Neural progenitor cell (in vitro differentiated cells): Measurements from ENCODE around the gene XG. TPM values are rescaled to one million over a fixed set of nuclear protein-coding genes. Genes with fewer than 3 reads are reported as not detected.

Experiments
- DNase-seq: peaks from one replicate; pipeline ENCODE4 v3.0.0-alpha.2; 2016; ENCODE audit warnings: low spot score
- H2AFZ ChIP-seq: fragments of 200-600 bp; sonication (generic); replicated peaks from 2 replicates; pipeline ENCODE4 v1.6.1; 2016; ENCODE audit warnings: antibody characterized with exemption
- H3F3A ChIP-seq: fragments of 200-600 bp; sonication (generic); 2 replicates; pipeline ENCODE4 v1.6.1; 2016; ENCODE audit warnings: antibody characterized with exemption, low read depth
- H3K27ac ChIP-seq: fragments of 200-600 bp; sonication (generic); 2 replicates; pipeline ENCODE4 v1.5.1; 2016; ENCODE audit warnings: mild to moderate bottlenecking
- H3K27me3 ChIP-seq: fragments of 200-600 bp; sonication (generic); 2 replicates; pipeline ENCODE4 v1.6.1; 2016; ENCODE audit warnings: mild to moderate bottlenecking, moderate library complexity
- H3K36me3 ChIP-seq: fragments of 200-600 bp; sonication (generic); 2 replicates; pipeline ENCODE4 v1.5.1; 2016
- H3K4me1 ChIP-seq: fragments of 200-600 bp; sonication (generic); 2 replicates; pipeline ENCODE4 v1.6.1; 2016; ENCODE audit warnings: mixed run types
- H3K4me2 ChIP-seq: fragments of 200-600 bp; sonication (generic); 2 replicates; pipeline ENCODE4 v1.6.1; 2016
- H3K4me3 ChIP-seq: fragments of 200-600 bp; sonication (generic); 2 replicates; pipeline ENCODE4 v1.5.1; 2016
- H3K79me2 ChIP-seq: fragments of 200-600 bp; sonication (generic); 2 replicates; pipeline ENCODE4 v1.6.1; 2016; ENCODE audit warnings: low read depth
- H3K9ac ChIP-seq: fragments of 200-600 bp; sonication (generic); 2 replicates; pipeline ENCODE4 v1.6.1; 2016
- H3K9me3 ChIP-seq: fragments of 200-600 bp; sonication (generic); 2 replicates; pipeline ENCODE4 v1.5.1; 2016; ENCODE audit warnings: low read depth
- H4K20me1 ChIP-seq: fragments of 200-600 bp; sonication (generic); 2 replicates; pipeline ENCODE4 v1.6.1; 2016; ENCODE audit warnings: low read depth
- H3K27ac Mint-ChIP-seq: 3 replicates; pipeline ENCODE4 v1.8.0; 2021; ENCODE audit warnings: mixed read lengths
- H3K27me3 Mint-ChIP-seq: 2 replicates; pipeline ENCODE4 v1.8.0; 2022; ENCODE audit warnings: low read depth, mild to moderate bottlenecking, inconsistent platforms, moderate library complexity, mixed read lengths; ENCODE audit not compliant: insufficient read depth
- H3K36me3 Mint-ChIP-seq: 3 replicates; pipeline ENCODE4 v1.8.0; 2021; ENCODE audit warnings: mixed read lengths
- H3K4me1 Mint-ChIP-seq: 3 replicates; pipeline ENCODE4 v1.8.0; 2021; ENCODE audit warnings: mixed read lengths
- H3K4me3 Mint-ChIP-seq: 3 replicates; pipeline ENCODE4 v1.8.0; 2021; ENCODE audit warnings: mild to moderate bottlenecking, moderate library complexity, mixed read lengths
- H3K9me3 Mint-ChIP-seq: 3 replicates; pipeline ENCODE4 v1.8.0; 2020; ENCODE audit warnings: mixed read lengths
- EZH2 ChIP-seq: fragments of 200-600 bp; sonication (generic); IDR thresholded peaks from 2 replicates; pipeline ENCODE4 v1.6.1; 2017; ENCODE audit warnings: antibody characterized with exemption, mild to moderate bottlenecking, moderate library complexity
- EZH2phosphoT487 ChIP-seq: fragments of 200-600 bp; sonication (generic); IDR thresholded peaks from 2 replicates; pipeline ENCODE4 v1.6.1; 2017; ENCODE audit warnings: antibody characterized with exemption
- total RNA-seq: library from RNA; depleted of rRNA; stranded (reverse); fragments of >200 nt; gene quantifications from 2 replicates; pipeline ENCODE4 v1.2.3, GENCODE V29; 2015; ENCODE audit warnings: low replicate concordance
- TF ChIP-seq, protein P1 (sequence below): fragments of 200-600 bp; sonication (generic); IDR thresholded peaks from 2 replicates; pipeline ENCODE4 v1.5.1; 2017; ENCODE audit warnings: antibody characterized with exemption, mild to moderate bottlenecking

XG gene
- total RNA-seq, 1 donor from 2014 or later = not detected

DNA sequence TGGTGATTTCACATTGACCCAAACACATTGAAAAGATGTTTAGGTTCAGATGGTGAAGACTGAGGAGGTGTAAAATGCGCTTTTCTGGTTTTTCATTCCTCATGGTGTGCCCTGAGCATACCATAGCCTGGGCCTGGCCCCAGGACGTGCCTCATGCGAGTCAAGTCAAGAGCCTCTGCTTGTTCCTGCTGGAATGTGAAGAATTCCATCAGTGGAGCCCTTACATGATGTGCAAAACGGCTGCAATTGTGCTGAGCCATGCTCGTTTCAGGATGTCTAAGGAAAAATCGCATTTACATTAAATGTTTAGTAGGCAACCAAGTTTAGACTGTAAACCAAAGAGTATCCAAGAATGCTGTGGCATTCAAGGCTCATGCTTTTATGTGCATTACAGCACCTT, 111.8 kb downstream of the XG start:
- Histone ChIP-seq H4K20me1 (no peaks in the 10 kb centered on the region), H2AFZ (no peak overlapping the region), H3K27ac (no peak overlapping the region), H3K79me2 (no peaks in the 10 kb centered on the region), H3K4me3 (no peak overlapping the region), H3K9me3 (no peaks in the 10 kb centered on the region), H3K9ac (no peak overlapping the region), H3K4me2 (no peak overlapping the region), H3F3A (peaks cover 3% of the 10 kb centered on the region), H3K36me3 (no peaks in the 10 kb centered on the region), H3K27me3 (no peaks in the 10 kb centered on the region), H3K4me1 (no peaks in the 10 kb centered on the region)
- peaks cover 3% of the 10 kb centered on the region for H3K4me1 Mint-ChIP-seq
- TF ChIP-seq, protein P1, sequence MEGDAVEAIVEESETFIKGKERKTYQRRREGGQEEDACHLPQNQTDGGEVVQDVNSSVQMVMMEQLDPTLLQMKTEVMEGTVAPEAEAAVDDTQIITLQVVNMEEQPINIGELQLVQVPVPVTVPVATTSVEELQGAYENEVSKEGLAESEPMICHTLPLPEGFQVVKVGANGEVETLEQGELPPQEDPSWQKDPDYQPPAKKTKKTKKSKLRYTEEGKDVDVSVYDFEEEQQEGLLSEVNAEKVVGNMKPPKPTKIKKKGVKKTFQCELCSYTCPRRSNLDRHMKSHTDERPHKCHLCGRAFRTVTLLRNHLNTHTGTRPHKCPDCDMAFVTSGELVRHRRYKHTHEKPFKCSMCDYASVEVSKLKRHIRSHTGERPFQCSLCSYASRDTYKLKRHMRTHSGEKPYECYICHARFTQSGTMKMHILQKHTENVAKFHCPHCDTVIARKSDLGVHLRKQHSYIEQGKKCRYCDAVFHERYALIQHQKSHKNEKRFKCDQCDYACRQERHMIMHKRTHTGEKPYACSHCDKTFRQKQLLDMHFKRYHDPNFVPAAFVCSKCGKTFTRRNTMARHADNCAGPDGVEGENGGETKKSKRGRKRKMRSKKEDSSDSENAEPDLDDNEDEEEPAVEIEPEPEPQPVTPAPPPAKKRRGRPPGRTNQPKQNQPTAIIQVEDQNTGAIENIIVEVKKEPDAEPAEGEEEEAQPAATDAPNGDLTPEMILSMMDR = no peak
- TF ChIP-seq EZH2phosphoT487 (no peak), EZH2 (no peak)
- peaks cover 2% of the 10 kb centered on the region for H3K27me3 Mint-ChIP-seq
- no peak overlapping the region for H3K4me3 Mint-ChIP-seq
- peak; percentile 16 for DNase-seq
- peaks cover 50% of the 10 kb centered on the region for H3K36me3 Mint-ChIP-seq
- no peak overlapping the region for H3K27ac Mint-ChIP-seq
- no peaks in the 10 kb centered on the region for H3K9me3 Mint-ChIP-seq

Other genes with a start within 250 kb of the XG start
- gene CD99, start 60.7 kb upstream of the XG start, total RNA-seq = 70.4 and 81.8 TPM in 2 replicates
- 44.4 and 65.6 TPM in 2 replicates for gene GYG2, start 76.9 kb downstream of the XG start, total RNA-seq
- gene ARSD, start 177.3 kb downstream of the XG start, total RNA-seq = 4.3 and 6.2 TPM in 2 replicates